ENCODE measurements around the gene COLEC12.

COLEC12 gene

DNA sequence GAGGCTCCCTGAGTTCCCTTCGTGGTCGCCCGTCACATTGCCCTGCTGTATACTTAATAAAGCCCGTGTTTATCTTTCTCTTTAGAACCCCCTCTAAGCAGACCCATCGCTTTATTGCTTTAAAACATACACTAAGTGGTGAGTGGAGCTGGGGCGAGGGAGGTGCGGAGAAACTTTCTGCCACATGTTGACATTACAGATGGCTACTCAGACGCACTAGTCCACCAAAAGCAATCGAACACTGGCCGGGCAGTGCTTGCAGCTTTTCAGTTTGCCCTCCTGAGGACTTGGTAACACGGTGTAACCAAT is 859 bp upstream of the COLEC12 start:
- H3K4me3 ChIP-seq (ENCODE audit: low read length) = peak overlapping the region; percentile 72
- no peak overlapping the region for H3K27ac ChIP-seq (ENCODE audit: low read length)
- no peaks in the 10 kb centered on the region for H3K36me3 ChIP-seq (ENCODE audit: insufficient read depth, low read depth, low read length)
- H3K4me1 ChIP-seq (ENCODE audit: insufficient read depth, low read length) = peaks cover 4% of the 10 kb centered on the region; the same call in 1 of the 2 replicates
- peaks cover 65% of the 10 kb centered on the region for H3K27me3 ChIP-seq (ENCODE audit: insufficient read depth, low read length)
- H3K9ac ChIP-seq (ENCODE audit: low read depth, low read length) = peak overlapping the region; percentile 5; the same call in 1 of the 2 replicates
- no peaks in the 10 kb centered on the region for H3K9me3 ChIP-seq (ENCODE audit: insufficient read depth, low read depth, low read length)

DNA sequence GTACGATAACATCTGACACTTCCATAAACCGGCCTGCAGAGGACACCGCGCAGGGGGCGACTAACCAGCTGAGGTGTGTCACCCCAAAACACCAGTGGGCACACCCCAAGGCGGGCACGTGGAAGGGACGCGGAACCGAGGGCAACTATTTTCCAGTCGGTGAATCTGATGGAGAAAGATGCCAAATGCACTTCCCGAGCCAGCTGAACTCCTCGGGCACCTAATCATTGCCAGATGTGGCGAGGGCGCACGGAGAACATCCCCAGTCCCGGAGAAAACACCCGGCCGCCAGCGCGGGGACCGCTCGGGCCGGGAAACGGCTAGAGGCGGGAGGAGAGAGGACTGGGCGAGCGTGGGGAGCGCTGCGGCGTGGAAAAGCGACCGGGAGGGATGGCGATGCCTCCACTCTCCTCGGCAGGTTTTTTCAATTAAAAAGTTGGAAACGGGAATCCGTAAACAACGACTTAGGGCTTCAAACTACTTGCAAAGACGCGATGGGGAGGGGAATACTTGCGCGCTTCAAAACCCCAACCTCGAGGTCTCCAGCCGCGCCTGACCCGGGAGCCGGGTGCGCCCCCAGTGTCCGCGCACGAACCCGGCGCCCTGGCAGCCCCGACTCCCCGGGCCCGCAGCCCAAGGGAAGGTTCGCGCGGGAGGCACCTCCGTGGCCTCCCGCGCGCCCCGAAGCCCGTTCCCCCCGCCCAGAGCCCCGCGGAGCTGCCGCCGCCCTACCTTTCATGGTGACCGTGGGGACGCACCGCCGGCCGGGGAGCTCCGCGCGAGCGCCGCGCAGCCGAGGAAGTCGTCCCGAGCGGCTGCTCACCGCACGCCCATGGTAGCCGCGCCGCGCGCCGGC is 497 bp downstream of the COLEC12 start:
- peak overlapping the region; percentile 25; the same call in 1 of the 2 replicates for H3K9ac ChIP-seq (ENCODE audit: low read depth, low read length)
- H3K9me3 ChIP-seq (ENCODE audit: insufficient read depth, low read depth, low read length) = no peaks in the 10 kb centered on the region
- peak overlapping the region; percentile 74 for H3K4me3 ChIP-seq (ENCODE audit: low read length)
- no peak overlapping the region for H3K27ac ChIP-seq (ENCODE audit: low read length)
- H3K4me1 ChIP-seq (ENCODE audit: insufficient read depth, low read length) = peaks cover 4% of the 10 kb centered on the region; the same call in 1 of the 2 replicates
- peaks cover 60% of the 10 kb centered on the region for H3K27me3 ChIP-seq (ENCODE audit: insufficient read depth, low read length)
- H3K36me3 ChIP-seq (ENCODE audit: insufficient read depth, low read depth, low read length) = no peaks in the 10 kb centered on the region

DNA sequence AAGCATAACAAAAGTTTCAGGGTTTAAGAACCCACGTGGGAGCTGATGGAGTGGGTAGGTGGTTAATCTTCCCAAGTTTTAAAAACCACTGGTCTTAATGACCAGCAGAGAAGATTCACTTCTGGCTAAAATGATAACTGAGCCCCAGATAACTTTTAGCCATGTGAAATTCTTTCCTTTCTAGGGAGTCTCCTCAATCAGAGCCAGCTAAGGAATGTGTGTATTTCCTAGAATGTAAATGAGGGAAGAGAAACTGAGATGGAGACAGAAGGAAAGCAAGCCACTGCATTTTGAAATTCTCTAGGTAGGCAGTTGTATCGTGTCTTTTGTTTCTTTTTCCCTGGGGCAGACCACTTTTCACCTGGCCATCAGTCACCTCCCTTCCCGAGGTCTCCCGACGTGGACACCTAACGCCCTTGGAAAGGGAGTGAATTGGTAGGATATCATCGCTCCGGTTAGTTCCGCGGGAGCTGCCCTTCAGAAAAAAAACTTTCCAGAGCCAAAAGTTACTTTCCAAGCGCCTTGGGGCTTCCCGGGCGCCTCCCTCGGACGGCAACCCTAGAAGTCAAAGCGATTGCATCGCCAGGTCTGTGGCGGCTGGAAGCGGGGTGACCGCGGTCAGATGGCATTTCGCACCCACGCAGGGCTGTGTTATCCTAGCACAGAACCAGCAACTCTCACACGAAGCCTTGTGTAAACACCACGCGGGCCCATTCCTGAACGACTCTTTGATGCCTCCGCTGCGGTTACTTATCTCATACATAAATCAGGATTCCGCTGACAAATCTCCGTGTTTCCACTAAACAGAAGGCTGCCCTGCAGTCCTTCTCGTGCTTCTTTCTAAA is 1.3 kb downstream of the COLEC12 start:
- Histone ChIP-seq H3K27ac (ENCODE audit: low read length) (no peak overlapping the region), H3K9me3 (ENCODE audit: insufficient read depth, low read depth, low read length) (no peaks in the 10 kb centered on the region), H3K4me3 (ENCODE audit: low read length) (peak overlapping the region; percentile 74), H3K27me3 (ENCODE audit: insufficient read depth, low read length) (peaks cover 57% of the 10 kb centered on the region), H3K4me1 (ENCODE audit: insufficient read depth, low read length) (peaks cover 11% of the 10 kb centered on the region), H3K9ac (ENCODE audit: low read depth, low read length) (peak overlapping the region; percentile 25; the same call in 1 of the 2 replicates), H3K36me3 (ENCODE audit: insufficient read depth, low read depth, low read length) (no peaks in the 10 kb centered on the region)

DNA sequence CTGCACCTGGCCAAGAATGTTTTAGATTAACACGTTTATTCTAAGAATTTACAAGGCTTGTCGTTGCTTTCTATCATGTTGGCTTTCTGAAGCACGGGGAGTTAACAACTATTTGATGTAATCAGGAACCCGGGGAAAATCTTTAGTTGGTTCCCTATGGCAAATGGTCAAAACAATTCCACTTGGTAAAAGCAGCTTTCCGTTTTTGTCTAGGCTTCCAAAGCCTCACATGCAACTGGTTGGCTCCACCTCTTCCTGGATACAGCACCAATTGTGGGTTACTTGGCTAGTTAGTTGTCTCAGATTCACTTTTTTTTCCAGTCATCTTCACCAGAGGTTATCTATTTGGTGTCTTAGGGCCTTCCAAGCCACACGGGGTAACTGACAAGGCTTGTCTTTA is 2.8 kb downstream of the COLEC12 start:
- H3K9me3 ChIP-seq (ENCODE audit: insufficient read depth, low read depth, low read length) = no peaks in the 10 kb centered on the region
- no peak overlapping the region for H3K27ac ChIP-seq (ENCODE audit: low read length)
- no peak overlapping the region for H3K9ac ChIP-seq (ENCODE audit: low read depth, low read length)
- H3K27me3 ChIP-seq (ENCODE audit: insufficient read depth, low read length) = peaks cover 51% of the 10 kb centered on the region
- H3K4me1 ChIP-seq (ENCODE audit: insufficient read depth, low read length) = peaks cover 14% of the 10 kb centered on the region
- H3K4me3 ChIP-seq (ENCODE audit: low read length) = no peak overlapping the region
- H3K36me3 ChIP-seq (ENCODE audit: insufficient read depth, low read depth, low read length) = no peaks in the 10 kb centered on the region

DNA sequence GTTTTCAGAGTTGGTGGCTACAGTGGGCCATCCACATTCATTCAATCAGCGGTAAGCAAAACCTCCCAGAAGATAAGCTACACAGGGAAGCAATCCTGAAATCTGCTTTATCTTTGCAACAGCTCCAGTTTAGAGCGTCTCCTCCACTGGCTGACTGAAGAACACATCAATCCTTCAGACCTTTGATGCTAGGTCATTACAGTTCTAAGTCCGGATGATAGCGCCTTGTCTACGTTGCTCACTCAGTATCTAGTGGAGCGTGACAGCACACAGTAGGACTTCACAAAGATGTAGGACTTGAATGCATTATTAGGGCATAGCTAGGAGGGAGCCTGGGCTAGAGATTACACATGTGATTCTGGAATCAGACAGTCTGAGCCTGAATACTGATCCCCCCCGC is 5.0 kb downstream of the COLEC12 start:
- Histone ChIP-seq H3K4me1 (ENCODE audit: insufficient read depth, low read length) (peaks cover 14% of the 10 kb centered on the region), H3K36me3 (ENCODE audit: insufficient read depth, low read depth, low read length) (no peaks in the 10 kb centered on the region), H3K4me3 (ENCODE audit: low read length) (no peak overlapping the region), H3K9me3 (ENCODE audit: insufficient read depth, low read depth, low read length) (no peaks in the 10 kb centered on the region), H3K27me3 (ENCODE audit: insufficient read depth, low read length) (peaks cover 30% of the 10 kb centered on the region), H3K27ac (ENCODE audit: low read length) (no peak overlapping the region), H3K9ac (ENCODE audit: low read depth, low read length) (no peak overlapping the region)

DNA sequence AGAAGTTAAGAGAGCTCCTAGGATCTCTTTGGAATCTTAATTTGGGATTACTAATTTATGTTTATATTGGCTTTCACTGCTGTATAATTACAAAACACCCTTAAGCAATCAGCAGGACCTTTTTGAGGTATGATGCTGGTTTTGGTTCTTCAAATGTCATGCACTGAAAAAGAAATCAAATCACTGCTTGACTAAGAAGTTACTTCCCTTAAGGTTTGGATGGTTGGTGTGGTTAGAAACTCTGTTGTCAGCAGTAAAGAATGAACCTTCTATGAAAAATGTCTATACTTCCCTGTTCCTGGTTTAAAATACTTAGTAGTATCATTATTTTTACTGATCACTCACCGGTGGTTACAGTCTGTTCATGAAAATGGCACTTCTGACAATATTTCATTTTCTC is 5.5 kb downstream of the COLEC12 start:
- H3K4me1 ChIP-seq (ENCODE audit: insufficient read depth, low read length) = peaks cover 14% of the 10 kb centered on the region
- no peak overlapping the region for H3K27ac ChIP-seq (ENCODE audit: low read length)
- H3K9ac ChIP-seq (ENCODE audit: low read depth, low read length) = no peak overlapping the region

DNA sequence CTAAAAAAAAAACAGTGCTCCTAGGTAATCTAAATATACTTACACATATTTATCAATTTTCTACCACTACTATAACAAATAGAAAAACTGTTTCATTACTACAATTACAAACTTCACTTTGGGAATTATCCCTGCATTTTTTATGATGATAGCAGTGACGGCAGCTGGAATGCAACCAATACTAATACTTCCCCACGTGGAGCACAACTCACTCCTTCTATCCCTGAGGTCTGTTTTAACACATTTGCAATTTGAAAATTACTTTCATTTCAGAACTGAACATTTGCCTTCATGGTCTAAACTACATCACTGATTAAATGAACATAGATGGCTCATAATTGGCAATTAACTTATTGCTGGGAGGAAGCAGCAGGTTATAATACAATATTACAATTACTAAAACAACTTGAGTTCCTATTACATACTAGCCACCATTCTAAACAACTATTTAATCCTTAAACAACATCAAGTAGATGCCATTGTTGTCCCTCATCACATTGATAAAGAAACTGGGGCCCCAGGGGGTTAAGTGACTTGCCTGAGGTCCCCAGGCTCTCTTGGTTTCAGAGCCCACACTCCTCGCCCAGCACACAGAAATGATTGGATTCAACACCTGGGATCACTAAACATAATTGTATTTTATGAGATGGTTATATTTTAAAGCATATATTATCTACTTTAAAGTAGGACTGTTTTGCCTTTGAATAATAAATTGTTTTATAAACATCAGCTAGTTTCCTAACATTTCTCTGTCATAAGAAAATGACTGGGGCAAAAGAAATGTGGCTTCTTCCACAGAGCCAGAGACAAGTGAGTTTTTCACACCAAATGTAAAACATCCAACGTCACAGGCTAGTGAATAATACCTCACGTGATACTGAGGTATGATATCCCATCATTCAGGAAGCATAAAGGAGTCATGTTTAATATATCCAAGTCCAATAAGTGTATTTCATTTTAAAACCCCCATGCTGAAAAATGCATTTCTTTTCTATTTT is 6.2 kb downstream of the COLEC12 start:
- Histone ChIP-seq H3K4me3 (ENCODE audit: low read length) (no peak overlapping the region), H3K27me3 (ENCODE audit: insufficient read depth, low read length) (peaks cover 19% of the 10 kb centered on the region), H3K4me1 (ENCODE audit: insufficient read depth, low read length) (peaks cover 14% of the 10 kb centered on the region), H3K36me3 (ENCODE audit: insufficient read depth, low read depth, low read length) (no peaks in the 10 kb centered on the region), H3K27ac (ENCODE audit: low read length) (no peak overlapping the region), H3K9ac (ENCODE audit: low read depth, low read length) (no peak overlapping the region), H3K9me3 (ENCODE audit: insufficient read depth, low read depth, low read length) (no peaks in the 10 kb centered on the region)

More for the DNA sequence above, 5.5 kb downstream of the COLEC12 start:
- peaks cover 26% of the 10 kb centered on the region for H3K27me3 ChIP-seq (ENCODE audit: insufficient read depth, low read length)
- no peaks in the 10 kb centered on the region for H3K9me3 ChIP-seq (ENCODE audit: insufficient read depth, low read depth, low read length)
- H3K4me3 ChIP-seq (ENCODE audit: low read length) = no peak overlapping the region
- no peaks in the 10 kb centered on the region for H3K36me3 ChIP-seq (ENCODE audit: insufficient read depth, low read depth, low read length)

DNA sequence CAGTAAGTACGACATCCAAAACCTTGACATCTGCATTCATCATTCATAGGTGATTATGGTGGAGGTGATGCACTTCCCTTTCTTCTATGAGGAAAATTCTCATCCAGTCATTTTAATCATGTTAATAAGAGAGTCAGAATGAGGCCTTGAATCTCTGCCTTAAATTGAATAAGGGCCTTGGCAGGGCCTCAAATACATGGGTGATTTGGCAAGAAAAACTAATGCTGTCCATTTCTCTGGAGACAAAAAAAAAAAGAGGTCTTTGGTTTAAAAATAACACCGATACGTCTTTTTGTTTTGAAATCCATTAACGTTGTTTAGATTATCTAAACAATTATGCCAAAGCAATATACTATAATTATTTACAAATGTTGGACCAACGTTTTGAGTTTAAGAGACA is 8.1 kb downstream of the COLEC12 start:
- Histone ChIP-seq H3K9me3 (ENCODE audit: insufficient read depth, low read depth, low read length) (peaks cover under 1% of the 10 kb centered on the region; the same call in 1 of the 2 replicates), H3K4me1 (ENCODE audit: insufficient read depth, low read length) (peaks cover 10% of the 10 kb centered on the region), H3K27me3 (ENCODE audit: insufficient read depth, low read length) (peaks cover under 1% of the 10 kb centered on the region; the same call in 1 of the 2 replicates), H3K4me3 (ENCODE audit: low read length) (no peak overlapping the region), H3K9ac (ENCODE audit: low read depth, low read length) (no peak overlapping the region), H3K27ac (ENCODE audit: low read length) (no peak overlapping the region), H3K36me3 (ENCODE audit: insufficient read depth, low read depth, low read length) (no peaks in the 10 kb centered on the region)

DNA sequence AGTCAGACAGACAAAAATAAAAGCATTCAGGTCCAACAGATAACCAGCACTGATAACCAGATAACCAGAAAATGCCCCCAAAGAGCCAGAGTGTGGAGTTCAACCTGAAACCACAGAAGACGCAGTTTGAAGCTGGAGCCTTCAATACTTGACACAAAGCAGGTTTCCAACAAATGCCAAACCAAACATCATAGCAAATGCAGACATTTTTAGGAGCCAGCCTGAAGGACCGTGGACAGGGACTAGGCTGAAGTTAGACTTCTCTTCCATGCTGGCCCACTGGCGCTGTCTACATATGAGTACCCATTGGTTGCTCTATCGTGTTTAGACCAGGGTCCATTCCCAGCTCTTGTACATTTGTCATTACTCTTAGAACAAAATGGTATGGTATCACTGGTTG is 9.9 kb downstream of the COLEC12 start:
- Histone ChIP-seq H3K27me3 (ENCODE audit: insufficient read depth, low read length) (no peaks in the 10 kb centered on the region), H3K27ac (ENCODE audit: low read length) (no peak overlapping the region)

DNA sequence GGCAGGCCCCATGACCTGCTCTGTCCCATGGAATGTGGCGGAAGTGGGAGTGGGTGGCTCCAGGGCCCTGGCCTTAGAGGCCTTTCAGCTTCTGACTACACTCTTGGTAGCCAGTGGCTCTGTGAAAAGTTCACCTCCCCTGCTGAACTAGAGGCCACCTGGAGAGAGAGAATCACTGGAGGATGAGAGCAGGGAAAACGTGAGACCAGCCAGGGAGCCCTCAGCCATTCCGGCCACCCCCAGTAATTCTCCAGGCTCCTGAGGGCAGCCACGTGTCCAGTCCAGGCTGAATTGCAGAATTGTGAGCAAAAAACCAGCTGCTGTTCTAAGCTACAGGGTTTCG is 10.5 kb downstream of the COLEC12 start:
- Histone ChIP-seq H3K27me3 (ENCODE audit: insufficient read depth, low read length) (no peaks in the 10 kb centered on the region), H3K27ac (ENCODE audit: low read length) (no peak overlapping the region), H3K36me3 (ENCODE audit: insufficient read depth, low read depth, low read length) (no peaks in the 10 kb centered on the region), H3K4me3 (ENCODE audit: low read length) (no peak overlapping the region), H3K9me3 (ENCODE audit: insufficient read depth, low read depth, low read length) (peaks cover 10% of the 10 kb centered on the region), H3K4me1 (ENCODE audit: insufficient read depth, low read length) (peaks cover 10% of the 10 kb centered on the region), H3K9ac (ENCODE audit: low read depth, low read length) (no peak overlapping the region)

More for the DNA sequence above, 9.9 kb downstream of the COLEC12 start:
- Histone ChIP-seq H3K36me3 (ENCODE audit: insufficient read depth, low read depth, low read length) (no peaks in the 10 kb centered on the region), H3K4me1 (ENCODE audit: insufficient read depth, low read length) (peaks cover 10% of the 10 kb centered on the region), H3K4me3 (ENCODE audit: low read length) (no peak overlapping the region), H3K9me3 (ENCODE audit: insufficient read depth, low read depth, low read length) (peaks cover 10% of the 10 kb centered on the region), H3K9ac (ENCODE audit: low read depth, low read length) (no peak overlapping the region)

Data from iPS-20b (cell line).